Measurements from ENCODE around the gene SHC3. TPM values are rescaled to one million over a fixed set of nuclear protein-coding genes. Genes with fewer than 3 reads are reported as not detected.
"Not testable (repeated sequence)": the region's sequence is repeated elsewhere in the genome, so short reads cannot be mapped to it uniquely, and the experiment has no call there.

SHC3 gene, protein sequence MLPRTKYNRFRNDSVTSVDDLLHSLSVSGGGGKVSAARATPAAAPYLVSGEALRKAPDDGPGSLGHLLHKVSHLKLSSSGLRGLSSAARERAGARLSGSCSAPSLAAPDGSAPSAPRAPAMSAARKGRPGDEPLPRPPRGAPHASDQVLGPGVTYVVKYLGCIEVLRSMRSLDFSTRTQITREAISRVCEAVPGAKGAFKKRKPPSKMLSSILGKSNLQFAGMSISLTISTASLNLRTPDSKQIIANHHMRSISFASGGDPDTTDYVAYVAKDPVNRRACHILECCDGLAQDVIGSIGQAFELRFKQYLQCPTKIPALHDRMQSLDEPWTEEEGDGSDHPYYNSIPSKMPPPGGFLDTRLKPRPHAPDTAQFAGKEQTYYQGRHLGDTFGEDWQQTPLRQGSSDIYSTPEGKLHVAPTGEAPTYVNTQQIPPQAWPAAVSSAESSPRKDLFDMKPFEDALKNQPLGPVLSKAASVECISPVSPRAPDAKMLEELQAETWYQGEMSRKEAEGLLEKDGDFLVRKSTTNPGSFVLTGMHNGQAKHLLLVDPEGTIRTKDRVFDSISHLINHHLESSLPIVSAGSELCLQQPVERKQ
- under 0.01 and 0.06 TPM in 2 replicates for total RNA-seq (2014; rRNA removed)
- 0.04 TPM for polyA plus RNA-seq (2012)

DNA sequence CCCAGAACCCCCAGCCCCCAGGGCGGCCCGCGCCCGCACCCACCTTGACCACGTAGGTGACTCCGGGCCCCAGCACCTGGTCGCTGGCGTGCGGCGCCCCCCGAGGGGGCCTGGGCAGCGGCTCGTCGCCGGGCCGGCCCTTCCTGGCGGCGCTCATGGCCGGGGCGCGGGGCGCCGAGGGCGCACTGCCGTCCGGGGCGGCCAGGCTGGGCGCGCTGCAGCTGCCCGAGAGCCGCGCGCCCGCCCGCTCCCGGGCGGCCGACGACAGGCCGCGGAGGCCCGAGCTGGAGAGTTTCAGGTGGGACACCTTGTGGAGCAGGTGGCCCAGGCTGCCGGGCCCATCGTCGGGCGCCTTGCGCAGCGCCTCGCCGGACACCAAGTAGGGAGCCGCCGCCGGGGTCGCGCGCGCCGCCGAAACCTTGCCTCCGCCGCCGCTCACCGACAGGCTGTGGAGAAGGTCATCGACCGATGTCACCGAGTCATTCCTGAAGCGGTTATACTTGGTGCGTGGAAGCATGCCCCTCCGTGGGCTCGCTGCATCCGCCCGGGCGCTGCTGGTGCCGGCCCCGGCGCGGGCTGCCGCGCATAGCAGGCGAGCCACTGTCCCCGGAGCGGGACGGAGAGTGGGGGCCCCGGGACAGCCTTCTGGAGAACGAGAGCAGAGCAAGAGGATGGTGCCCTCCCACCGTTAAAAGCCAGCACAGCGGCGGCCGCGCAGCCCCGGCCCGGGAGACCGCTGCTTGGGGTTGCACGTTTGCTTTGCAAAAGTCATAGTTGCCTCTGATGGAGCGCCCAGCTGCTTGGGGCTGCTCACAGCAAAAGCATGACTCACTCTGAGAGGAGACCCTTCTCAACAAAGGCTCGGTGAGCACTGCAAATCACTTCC is at the start of gene SHC3:
SHC3 (minus strand) TSS at position 875 of the 886 bp plus-strand sequence; CDS start at position 517, 358 bp downstream.
- DNase-seq (ENCODE audit: low read depth) = no peak

DNA sequence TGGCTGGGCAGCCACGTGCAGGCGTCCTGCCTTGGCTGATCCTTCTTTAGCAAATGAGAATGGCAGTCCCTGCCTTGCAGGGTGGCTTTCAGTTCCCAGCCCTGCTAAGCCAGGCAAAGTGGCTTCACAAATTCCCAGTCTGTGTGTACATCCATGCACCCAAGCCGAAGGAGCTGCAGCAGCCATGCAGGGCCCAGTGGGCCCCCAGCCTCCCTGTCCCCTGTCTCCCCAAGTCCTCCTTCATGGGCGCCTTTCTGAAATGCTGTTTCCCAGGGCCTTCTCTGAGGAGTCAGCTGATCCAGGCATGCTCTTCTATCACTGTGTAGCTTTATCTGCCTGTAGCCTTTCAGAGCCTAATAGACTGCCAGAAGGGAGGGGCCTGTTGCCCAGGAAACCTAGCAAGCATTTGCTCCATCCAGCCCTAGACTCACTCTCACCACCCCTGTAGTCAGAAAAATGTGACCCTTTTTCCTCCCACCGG is 47.4 kb upstream of the SHC3 start:
- DNase-seq (ENCODE audit: low read depth) = no peak

DNA sequence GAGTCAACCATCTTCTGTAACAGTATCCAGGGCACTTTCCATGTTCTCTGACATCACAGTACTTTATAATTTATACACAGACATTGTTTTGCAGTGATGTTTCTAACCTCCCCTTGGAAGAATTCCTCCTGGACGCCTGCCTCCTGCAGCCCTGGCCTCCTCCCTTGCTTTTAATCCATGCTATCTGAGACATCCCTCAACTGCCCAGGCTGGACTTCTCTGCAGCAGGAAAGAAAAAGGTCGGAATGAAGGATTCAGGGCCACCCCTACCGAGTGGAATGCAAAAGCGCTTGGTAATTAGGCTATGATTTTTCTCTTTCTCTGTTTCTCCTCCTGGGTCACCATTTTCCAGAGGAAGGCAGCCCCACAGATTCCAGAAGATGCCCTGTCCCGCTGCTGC is 47.0 kb upstream of the SHC3 start:
- no peak for DNase-seq (ENCODE audit: low read depth)

DNA sequence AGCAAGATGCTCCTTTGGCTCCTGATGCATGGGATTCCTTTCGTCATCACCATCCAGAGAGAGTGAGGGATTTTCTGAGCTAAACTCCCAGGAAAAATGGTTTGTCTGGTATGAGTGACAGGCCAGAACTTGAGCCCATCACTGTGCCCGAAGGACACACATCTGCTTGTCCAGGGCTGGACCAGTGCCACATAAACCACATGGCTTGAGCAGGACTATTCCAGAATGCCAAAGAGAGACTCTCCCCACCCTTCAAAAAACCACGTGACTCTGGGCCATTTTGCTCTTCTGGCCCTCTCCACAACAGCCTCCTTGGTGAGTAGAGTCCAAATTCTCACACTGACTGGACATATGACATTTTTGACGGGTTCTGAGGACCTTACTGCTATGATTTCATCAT is 46.4 kb upstream of the SHC3 start:
- DNase-seq (ENCODE audit: low read depth) = no peak

DNA sequence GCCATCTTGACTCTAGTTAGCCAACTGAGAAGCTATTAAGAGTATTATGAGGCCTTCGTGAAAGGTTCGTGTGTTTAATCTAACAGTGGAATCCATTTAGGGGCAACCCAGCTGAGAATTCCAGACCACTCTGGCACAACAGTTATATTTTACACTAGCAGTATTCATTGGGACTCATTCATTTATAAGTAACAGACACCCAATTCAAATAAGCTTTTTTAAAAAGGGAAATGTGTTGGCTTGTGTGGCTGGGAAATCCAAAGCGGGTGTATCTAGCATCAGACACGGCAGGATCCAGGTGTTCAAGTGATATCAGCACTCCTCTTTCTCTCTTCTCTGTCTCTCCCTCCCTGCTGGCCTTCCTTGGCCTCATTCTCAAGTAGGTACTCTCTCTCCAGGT is 46.0 kb upstream of the SHC3 start:
- no peak for DNase-seq (ENCODE audit: low read depth)

DNA sequence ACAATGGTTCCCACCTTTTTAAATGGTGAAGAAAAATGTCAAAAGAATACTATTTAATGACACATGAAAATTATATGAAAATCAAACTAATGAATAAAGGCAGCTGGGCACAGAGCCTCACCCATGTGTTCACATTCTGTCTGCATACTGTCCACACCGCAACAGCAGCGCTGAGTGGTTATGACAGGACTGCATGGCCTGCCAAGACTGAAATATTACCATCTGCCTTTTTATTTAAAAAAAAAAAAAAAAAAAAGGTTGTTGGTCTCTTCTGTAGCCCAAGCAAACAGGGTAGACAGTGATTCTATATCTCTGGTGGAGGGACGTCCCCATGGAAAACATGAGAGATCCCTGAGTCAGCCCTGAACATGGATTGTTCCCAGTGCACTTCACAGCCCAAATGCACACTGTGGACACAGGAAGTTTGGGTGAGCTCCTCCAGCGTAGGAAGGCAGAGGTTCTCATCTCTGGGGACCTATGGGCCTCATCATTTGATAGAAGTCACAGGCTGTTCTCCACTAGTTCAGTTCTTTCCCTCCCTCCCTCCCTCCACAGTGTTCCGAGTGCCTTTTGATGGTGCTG is 44.9 kb upstream of the SHC3 start:
- no peak for DNase-seq (ENCODE audit: low read depth)

DNA sequence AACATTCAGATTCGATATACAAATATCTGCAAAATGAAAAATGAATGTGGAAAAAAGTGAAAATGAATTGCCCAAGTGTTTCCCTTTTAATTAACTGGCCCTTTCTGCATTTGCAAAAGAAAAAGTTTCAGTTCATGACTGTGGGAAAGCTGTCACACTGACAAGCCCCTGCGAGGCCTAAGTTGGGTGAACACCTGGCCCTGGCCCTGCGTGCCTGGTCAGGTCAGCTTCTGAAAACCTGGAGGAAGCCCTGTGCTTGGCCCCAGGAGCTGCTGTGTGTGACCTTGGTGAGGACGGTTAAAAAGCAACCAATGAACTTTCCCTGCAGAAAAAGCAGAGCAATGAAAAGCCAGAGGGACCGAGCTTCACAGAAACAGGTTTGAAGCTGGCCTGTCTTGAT is 41.0 kb upstream of the SHC3 start:
- no peak for DNase-seq (ENCODE audit: low read depth)

DNA sequence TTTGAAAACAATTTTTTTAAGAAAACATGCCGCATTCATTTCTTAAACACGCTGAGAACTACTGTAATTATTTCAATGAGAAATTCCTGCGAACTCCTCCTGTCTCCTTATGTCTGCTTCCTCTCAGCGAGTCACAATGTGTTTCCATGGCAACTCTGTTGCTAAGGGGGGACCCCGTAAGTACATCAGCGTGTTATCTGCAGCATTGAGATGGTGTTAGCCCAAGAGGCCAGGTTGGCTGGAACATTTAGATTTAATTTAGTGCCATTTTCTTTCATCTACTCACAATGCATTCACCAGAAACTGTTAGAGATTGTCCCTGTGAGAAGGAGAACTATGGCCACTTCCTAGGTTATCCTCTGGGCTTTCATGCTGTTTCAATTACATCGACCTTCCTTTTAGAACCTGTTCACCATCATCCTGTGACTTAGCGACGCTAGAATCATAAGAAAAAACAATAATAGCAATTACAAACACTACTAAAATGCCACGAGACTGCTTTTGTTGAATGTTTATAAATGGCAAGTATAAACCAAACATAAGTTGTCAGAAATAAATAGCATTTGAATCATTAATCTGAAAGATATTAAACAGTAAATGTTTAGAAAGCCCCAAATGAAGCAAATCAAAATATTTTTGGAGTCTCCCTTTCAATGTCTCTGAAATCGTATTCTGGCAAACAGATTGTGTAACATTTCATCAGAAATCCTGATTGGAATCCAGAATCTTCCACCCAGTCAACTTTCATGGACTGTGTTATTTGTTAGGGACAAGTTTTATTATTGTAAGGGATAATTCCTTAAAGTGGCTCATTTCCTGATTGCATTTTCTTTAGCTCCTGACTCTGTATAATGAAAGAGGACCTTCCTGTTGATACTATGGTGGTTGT is 39.7 kb upstream of the SHC3 start:
- no peak for DNase-seq (ENCODE audit: low read depth)

DNA sequence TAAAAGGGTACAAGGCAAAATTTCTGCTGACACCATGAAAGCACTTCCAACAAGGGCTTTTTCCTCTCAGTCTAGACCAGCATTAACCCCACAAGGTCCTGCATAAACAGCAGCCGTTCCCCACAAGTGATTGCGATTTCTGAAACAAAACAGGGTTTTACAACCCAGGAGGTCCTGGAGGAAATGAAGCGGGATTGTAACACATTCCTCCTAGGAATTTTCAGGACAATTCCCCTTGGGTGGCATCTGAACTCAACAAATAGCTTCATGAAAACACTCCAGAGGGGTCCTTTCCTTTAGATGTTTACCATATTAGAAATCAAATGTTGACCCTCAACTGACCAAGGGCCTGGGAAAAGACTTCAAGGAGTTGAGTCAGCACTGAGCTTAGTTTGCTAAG is 36.7 kb upstream of the SHC3 start:
- no peak for DNase-seq (ENCODE audit: low read depth)

DNA sequence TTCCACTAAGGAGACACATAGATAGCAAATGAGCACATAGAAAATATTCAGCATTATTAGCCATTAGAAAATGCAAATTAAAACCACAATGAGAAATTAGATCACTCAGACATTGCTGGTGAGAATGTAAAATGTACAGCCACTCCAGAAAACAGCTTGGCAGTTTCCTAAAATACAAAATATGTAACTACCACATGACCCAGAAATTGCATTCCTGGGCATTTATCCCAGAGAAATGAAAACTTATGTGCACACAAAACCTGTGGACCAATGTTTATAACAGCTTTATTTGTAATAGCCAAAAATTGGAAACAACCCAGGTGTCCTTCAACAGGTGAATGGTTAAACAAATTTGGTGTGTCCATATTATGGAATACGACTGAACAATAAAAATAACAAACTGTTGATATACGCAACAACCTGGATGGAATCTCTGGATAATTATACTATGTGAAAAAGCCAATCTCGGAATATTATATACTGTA is 34.8 kb upstream of the SHC3 start:
- DNase-seq (ENCODE audit: low read depth) = no peak

DNA sequence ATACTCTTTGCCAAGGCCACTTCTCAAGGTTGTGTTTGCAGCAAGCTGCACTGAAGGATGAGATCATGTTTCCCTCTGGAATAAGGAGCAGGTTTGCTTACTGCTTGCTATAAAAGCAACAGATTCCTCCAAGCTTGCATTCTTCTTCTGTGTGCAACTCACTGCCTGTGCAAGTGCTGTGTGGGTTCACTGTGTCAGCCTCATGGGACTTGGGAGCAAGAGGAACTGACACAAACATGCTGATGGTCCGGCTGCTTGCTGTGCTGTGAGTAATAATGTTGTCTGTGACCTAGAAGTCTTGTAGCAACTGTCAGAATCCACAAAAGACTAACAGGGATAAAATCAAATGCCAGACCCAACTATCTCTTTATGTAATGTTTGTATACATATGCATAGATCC is 33.6 kb upstream of the SHC3 start:
- no peak for DNase-seq (ENCODE audit: low read depth)

DNA sequence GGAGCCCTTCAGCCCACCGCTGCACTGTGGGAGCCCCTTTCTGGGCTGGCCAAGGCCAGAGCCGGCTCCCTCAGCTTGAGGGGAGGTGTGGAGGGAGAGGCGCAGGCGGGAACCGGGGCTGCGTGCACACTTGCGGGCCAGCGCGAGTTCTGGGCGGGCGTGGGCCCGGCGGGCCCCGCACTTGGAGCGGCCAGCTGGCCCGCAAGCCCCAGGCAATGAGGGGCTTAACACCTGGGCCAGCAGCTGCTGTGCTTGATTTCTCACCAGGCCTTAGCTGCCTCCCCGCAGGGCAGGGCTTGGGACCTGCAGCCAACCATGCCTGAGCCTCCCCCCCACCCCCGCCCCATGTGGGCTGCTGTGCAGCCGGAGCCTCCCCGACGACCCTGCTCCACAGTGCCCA is 30.7 kb upstream of the SHC3 start:
- not testable (repeated sequence) for DNase-seq (ENCODE audit: low read depth)

DNA sequence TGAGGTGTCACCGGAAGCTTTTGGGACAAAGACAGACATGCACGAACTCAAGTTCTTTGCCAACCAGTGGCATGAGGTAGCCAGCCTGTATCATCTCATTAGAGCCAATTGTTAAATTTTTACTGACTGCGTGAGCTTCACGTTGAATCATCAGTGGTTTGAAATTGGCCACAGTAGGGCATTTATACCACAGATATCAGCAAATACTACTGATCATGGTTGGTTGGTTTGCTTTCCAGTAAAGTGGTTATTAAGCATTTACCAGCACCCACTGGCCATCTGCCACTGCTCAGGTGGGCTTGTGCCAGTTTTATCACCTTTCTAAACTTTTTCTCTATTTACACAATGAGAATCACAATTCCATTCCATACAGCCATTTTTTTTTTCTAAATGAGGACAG is 28.4 kb upstream of the SHC3 start:
- no peak for DNase-seq (ENCODE audit: low read depth)

DNA sequence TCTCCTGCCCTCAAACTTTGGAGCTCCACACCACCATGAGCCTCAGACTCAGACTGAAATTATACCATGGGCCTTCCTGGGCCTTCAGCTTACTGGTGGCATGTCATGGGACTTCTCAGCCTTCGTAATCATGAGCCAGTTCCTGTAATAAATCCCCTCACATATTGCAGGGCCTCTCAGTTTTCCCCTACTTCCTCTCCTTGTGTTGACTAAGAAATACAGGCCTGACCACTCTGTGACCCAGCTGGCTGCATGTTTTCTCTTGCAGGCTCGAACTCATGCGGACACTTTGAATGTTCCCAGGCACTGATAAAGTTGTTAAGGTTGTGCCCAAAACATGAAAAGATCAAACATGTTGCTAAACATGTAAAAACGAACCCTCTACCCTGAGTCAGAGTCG is 26.2 kb upstream of the SHC3 start:
- peak; percentile 5 for DNase-seq (ENCODE audit: low read depth)

DNA sequence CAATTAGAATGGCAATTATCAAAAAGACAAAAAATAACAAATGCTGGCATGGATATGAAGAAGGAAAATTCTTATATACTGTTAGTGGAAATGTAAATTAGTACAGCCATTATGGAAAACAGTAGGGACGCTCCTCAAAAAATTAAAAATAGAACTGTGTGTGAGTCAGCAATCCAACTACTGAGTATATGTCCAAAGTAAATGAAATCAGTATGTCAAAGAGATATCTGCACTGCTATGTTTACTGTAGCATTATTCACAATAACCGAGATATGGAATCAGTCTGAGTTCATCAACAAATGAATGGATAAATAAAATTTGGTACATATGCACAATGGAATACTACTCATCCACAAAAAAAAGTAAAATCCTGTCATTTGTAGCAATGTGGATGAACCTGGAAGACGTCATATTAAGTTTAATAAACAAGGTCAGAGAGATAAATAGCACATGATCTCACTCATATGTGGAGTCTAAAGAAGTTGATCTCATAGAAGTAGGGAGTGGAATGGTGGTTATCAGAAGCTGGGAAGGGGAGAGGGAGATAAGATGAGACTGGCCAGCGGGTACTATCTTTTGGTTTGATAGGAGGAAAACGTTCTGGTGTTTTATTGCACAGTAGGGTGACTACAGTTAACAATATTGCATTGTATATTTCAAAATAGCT is 16.6 kb upstream of the SHC3 start:
- no peak for DNase-seq (ENCODE audit: low read depth)

DNA sequence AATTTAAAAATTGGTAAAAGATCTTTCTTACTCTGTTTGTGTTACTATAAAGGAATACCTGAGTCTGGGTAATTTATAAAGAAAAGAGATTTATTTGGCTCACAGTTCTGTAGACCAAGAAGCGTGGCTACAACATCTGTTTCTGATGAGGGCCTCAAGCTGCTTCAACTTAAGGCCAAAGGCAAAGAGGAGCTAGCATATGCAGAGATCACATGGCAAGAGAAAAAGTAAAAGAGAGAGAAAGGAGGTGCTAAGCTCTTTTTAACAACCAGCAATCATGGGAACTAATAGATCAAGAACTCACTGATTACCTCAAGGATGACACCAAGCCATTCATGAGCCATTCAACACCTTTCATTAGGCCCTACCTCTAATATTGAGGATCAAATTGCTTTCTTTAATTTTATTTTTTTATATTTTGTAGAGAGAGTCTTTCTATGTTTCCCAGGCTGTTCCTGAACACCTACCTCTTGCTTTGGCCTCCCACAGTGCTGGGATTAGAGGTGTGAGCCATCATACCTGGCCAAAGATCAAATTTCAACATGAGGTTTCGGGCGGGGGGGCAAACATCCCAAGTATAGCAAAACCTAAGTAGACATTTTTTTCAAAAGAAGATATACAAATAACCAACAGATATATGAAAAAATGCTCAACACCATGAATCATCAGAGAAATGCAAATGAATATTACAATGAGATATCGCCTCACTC is 16.0 kb upstream of the SHC3 start:
- DNase-seq (ENCODE audit: low read depth) = no peak

DNA sequence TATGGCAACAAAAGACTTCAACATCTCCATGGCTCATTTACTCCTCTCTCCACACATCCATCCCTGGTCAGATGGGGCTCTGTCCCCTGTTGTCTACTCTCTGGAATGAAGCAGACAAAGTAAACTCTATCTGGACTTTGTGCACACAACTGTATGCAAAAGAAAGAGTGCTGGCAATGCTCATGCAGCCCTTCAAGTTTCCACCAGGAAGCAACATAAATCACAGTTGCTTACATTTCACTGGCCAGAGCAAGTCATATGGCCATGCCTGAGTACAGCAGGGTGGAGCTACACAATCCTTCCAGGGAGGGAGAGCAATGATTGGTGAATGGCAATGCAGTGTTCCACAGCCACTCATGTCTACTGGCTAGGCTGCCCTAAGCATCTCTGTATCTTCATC is 12.4 kb upstream of the SHC3 start:
- no peak for DNase-seq (ENCODE audit: low read depth)

DNA sequence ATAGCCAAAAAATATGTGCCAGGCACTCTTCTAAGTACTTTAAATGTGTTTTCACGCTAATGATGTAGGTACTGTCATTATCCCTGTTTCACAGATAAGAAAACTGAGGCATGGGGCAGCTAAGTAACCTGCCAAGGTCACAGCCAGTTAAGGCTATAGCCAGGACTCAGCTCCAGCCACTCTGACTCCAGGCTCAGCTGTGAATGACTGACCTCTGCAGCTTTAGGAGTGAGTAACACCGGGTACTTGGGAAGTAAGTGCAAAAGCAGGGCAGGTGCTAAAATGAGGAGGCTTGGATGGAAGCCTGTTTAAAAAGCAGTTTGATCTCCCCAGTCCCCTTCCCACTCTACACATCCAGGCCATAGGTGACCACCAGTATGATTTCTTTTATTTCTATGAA is 10.6 kb upstream of the SHC3 start:
- no peak for DNase-seq (ENCODE audit: low read depth)

DNA sequence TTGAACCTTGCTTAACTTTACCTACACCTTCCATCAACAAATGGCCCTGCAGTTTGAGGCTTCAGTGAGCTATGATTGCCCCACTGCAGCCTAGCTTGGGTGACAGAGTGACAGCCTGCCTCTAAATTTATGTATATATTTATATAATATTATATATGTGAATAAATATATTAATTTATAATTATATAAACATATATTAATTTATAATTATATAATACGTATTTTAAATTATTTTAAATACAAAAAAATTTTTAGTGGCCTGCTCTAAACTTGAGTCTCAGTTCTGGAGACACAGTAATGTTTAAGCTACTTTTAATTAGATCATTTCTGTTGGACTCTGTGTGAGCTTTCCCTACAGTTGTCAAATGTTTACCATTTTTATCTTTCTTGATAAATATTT is 9.3 kb upstream of the SHC3 start:
- DNase-seq (ENCODE audit: low read depth) = no peak

Data from LHCN-M2 (cell line).